NOMO-1 treated with dmso at 0.1 percent for 144 hours (cell line): ENCODE data around the gene CBFA2T3.
"Not testable (repeated sequence)": the region's sequence is repeated elsewhere in the genome, so short reads cannot be mapped to it uniquely, and the experiment has no call there.

Experiments used
- DNase-seq: peaks from one replicate; lab custom pipeline; 2025; ENCODE audit not compliant: unreplicated experiment; lab: John Stamatoyannopoulos, UW

Gene CBFA2T3

DNA sequence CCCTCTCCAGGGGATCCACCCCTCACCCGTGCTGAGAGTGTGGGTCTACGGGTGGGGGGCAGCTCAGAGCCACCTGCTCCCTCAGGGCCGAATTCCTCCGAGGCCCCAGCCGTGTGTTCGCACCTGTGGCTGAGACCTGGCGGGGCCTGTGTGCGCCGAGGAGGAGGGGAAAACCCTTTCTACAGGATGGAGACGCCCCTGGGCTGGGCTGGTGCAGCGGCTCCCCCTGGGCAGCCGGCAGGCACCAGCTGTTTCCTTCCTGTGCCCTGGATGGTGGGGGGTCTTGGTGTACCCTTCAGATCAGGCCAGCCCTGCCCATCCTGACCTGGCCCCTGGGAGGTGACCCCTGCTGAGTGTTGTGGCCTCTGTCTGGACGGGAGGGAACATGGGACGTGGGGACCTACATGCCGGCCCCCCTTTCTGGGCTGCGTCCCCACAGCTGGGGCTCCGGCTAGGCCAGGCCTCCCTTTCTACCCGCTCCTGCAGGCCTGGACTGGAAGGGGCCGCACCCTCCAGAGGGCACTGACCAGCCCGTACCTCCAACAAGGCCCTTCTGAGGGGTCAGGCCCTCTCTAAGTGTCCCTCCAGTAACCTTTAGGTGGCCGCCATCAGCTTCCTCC, 82.2 kb downstream of the CBFA2T3 start:
- DNase-seq, result no peak

DNA sequence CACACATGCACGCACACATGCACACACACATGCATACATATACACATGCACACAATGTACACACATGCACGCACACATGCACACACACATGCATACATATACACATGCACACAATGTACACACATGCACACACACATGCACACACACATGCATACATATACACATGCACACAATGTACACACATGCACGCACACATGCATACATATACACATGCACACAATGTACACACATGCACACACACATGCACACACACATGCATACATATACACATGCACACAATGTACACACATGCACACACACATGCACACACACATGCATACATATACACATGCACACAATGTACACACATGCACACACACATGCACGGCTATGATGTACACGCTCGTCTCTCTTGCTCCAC, 82.7 kb downstream of the CBFA2T3 start:
- DNase-seq, result not testable (repeated sequence)

DNA sequence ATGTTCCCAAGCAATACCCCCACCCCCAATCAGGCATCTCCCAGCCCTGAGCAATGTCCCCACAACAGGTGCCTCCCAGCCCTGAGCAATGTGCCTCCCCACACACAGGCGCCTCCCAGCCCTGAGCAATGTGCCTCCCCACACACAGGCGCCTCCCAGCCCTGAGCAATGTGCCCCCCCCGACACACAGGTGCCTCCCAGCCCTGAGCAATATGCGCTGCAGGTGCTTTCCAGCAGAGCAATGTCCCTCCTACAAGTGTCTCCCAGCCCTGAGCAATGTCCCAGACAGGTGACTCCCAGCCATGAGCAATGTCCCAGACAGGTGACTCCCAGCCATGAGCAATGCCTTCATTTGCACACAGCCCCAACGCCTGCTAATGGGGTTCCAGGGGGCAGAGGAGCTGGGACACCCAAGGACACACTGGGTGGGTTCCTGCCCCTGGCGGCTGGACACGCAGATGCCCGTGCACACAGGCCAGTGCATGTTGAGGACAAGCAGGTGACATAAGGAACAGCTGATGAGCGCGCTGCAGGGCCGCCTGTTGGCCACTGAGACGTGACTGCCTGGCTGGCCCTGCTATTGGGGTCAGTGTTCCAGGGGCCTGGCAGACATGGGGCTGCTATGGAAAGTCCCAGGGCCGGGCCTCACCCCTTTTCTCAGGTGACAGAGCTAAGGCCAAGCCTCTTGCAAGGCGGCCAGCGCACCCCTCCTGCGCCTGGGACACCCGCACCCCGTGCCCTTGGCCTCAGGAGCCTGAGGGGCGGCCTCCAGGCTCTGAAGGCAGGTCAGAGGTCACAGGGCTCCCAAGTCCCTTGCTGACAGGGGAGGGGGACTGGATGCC, 83.7 kb downstream of the CBFA2T3 start:
- DNase-seq, result no peak

DNA sequence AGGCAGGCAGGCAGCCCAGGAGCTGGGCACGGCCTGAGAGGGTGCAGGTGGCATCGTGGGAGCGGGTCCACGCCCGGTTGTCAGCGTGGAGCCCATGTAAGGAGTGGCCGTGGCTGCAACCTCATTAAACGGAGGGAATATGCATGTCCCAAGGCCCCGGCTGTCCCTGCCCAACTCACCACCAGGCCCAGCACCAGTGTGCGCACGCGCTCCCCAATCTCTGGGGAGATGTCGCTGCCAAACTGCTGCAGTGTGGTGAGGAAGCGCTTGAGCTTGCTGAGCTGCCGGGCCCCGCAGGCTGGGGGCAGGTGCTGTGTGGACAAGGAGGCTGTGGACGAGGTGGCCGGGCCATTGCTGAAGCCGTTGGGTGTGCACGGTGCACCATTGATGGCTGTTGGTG, 84.9 kb downstream of the CBFA2T3 start:
- no peak for DNase-seq

DNA sequence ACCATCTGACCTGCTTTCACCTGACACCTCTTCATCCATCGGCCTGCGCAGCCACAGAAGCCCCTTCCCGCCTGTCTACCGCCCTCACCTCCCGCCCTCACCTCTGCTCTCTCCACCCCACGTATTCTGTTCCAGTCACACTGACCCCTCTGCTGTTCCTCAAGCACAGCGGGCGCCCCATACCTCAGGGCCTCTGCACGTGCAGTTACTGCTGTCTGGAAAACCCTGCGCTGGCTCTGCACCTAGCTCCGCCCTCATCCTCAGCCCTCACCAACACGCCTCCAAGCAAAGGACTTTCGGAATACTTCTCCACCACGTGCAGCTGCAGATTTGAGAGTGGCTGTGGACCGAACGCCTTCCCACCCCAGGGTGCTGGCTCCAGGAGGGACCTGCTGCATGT, 85.9 kb downstream of the CBFA2T3 start:
- DNase-seq, result no peak

DNA sequence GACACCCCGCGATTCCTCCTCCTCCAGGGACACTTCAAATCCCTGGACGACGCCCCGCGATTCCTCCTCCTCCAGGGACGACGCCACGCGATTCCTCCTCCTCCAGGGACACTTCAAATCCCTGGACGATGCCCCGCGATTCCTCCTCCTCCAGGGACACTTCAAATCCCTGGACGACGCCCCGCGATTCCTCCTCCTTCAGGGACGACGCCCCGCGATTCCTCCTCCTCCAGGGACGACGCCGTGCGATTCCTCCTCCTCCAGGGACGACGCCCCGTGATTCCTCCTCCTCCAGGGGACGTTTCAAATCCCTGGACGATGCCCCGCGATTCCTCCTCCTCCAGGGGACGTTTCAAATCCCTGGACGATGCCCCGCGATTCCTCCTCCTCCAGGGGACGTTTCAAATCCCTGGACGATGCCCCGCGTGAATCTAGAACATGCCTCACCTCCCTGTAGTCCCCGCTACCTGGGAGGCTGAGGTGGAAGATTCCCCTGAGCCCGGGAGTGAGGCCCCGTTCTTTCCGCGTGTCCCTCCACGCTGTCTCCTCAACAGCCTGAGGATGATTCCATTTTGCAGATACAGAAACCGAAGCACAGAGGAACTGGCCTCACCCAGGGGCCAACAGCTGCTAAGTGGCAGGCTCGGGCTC, 87.2 kb downstream of the CBFA2T3 start:
- not testable (repeated sequence) for DNase-seq

DNA sequence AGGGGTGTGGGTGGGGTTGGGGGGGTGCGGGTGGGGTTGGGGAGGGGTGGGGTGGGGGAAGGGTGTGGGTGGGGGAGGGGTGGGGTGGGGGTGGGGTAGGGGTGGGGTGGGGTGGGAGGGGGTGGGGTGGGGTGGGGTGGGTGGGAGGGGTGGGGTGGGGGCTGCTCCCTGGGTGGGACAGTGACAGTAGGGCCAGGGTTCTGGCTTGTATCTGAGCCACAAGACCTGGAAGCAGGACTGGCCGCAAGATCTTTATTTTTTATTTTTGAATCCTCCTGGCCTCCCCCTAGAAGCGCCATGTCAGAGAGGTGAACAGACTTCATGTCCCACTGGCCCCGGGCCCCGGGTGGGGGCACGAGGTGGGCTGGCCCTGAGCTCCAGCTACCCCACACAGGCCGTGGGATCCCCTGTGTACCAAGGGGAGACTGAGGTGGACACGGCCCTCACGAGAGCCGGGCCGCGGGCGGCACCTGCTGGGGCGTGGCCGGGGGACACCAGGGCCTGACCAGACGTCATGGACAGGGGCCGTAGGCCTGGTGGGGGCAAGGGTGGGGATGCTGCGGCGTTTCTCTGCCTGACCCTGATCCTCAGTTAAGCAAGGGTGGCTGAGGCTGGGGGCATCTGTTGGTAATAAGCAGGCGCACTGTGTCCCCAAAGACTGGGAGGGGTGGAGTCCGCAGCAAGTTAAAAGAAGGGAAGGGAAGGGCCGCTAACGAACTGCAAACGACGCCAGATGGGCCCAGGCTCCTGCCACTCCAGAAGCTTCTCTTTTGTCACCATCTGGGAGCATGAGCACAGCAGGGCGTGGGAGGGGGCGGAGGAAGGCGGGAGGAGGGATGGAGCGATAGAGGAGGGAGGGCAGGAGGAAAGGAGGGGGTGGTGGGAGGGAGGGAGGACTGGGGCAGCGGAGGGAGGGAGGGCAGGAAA, 88.3 kb downstream of the CBFA2T3 start:
- no peak for DNase-seq

DNA sequence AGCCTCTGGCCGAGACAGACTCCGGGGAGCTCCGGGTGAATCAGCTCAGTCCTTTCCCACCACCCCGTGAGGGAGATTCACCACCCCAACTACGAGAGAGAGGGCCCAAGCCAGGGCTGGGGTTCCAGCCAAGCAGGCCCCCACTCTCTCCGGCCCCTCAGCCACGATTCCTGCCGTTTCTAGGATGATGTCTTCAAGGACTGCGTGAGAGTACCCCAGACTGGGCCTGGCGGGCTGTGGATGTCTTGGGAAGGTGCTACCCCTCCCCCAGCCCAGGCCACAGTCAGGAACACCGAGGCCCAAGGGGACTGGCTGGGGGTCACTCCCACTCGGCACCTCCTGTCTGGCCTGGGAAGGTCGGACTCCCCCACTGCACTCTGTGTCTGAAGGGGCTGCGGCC, 89.0 kb downstream of the CBFA2T3 start:
- no peak for DNase-seq

DNA sequence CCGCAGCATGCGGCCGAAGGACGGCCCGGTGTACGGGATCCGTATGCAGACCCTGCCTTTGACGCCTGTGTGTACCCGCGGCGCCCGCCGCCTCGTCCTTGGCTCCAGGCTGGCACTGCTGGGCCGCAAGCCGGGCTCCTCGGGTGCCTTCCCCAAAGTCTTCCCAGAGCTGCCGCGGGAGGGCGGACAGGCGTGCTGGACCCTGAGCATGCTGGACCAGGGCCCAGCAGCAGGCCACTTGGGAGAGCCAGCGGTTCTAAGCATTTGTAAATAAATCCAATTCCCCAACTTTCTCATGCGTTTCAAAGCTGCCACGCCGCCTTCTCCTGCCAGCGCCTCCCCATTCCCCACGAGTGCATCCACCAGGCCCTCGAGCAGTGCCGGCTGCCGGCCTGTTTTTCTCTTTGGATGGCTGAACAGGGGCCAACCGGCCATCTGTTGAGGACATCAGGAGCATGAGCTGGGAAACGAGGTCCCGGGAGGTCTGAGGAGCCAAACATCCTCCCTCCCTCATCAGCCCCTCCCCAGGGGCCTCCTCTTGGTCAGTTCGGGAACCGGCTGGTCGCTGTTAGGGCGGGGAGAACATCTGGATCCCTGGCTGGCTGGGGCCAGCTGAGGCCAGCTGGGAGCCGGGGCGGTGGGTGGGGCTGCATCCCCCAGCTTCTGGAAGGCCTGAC, 90.0 kb downstream of the CBFA2T3 start:
- DNase-seq, result no peak

DNA sequence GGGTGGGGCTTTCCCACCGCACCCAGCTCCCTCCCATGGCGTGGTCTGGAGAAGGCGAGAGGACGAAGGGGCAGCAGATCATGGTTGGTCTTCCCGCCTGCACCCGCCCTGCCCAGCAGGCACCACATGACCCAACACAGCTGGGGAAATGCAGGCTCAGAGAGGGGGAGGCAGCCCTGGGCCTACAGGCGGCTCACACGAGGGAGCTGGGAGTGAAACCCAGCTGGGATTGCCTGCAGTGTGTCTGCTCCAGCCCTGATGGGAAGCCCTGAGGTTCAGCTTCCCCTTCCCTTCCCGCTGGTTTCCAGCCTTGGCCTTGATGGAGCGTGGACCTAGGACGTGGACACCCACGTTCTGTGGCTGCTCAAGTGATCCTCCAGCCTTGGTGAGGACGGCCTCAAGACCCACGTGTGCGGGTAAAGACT, 90.6 kb downstream of the CBFA2T3 start:
- DNase-seq, result no peak

DNA sequence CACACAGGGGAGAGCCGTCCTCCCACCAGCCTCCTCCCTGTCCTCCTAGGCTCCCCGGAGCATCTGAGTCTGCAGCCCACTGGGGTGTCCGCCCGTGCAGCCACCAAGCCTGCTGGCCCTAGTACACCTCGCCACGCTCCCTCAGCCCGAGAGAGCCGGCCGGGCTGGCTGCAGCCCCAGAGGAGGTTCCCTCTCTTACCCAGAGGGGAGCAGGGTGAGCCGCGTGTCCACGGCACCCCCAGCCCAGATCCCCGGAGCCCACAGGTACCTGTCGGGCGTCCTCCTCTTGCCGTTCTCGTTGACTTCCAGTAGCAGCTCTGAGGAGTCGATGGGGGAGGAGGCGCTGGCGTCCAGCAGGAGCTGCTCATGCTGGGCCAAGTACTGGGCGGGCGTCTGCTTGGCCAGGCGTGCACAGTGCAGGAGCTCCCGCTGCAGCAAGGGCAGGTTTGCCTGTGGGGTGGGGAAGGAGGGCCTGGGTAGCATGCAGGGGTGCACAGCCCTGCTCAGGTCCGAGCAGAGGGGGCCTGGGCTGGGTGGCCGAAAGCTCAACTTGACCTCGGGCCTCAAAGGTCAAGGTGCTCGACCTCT, 91.2 kb downstream of the CBFA2T3 start:
- DNase-seq, result no peak

DNA sequence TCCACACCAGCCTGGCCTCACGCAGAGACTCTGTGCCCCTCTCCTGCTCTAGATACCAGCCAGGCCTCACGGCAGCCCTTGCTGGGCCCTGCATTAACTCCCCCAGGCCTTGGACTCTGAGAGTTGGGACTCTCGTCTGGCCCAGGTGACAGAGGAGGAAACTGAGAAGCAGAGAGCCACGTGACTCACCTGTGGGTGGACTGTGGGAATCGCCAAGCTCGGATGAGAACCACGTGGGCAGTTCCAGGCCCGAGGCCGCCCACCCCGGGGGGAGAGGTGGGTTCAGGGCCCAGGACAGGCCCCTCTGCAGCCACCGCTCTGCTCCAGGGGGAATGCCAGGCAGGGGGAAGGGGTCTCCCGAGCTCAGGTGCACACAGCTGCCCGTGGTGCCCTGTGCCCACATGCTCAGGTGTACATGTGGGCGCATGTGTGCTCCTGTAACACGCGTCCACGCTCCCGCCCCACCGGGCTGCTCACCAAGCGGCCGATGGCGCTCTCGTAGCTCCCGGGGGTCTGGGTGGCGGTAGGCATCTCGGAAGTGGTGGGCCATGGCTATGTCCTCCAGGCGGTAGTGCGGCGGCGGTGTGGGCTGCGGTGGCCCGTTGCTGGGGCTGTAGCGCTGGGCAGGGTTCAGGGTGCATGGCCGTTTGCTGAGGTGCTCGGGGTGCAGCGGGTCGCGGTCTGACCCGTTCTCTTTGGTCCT, 92.3 kb downstream of the CBFA2T3 start:
- DNase-seq, result no peak

DNA sequence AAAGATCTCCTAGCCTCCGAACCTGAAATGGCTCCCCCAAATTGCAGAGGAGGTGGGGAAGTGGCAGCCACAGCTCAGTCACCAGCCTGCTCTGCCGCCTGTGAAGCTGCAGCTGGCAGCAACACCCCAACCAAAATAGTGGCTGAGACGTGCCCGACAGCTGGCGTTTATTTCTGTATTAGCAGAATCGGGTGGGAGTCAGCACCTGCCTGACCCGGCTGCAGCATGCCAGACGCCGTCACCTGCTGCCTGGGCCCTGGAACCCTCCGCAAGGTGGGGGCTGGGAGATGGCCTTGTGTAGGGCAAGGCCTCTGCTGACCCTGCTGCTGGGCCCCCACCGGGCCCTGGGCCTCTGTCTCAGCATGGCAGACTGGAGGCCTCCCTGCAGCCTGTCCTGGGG, 93.1 kb downstream of the CBFA2T3 start:
- DNase-seq, result no peak

DNA sequence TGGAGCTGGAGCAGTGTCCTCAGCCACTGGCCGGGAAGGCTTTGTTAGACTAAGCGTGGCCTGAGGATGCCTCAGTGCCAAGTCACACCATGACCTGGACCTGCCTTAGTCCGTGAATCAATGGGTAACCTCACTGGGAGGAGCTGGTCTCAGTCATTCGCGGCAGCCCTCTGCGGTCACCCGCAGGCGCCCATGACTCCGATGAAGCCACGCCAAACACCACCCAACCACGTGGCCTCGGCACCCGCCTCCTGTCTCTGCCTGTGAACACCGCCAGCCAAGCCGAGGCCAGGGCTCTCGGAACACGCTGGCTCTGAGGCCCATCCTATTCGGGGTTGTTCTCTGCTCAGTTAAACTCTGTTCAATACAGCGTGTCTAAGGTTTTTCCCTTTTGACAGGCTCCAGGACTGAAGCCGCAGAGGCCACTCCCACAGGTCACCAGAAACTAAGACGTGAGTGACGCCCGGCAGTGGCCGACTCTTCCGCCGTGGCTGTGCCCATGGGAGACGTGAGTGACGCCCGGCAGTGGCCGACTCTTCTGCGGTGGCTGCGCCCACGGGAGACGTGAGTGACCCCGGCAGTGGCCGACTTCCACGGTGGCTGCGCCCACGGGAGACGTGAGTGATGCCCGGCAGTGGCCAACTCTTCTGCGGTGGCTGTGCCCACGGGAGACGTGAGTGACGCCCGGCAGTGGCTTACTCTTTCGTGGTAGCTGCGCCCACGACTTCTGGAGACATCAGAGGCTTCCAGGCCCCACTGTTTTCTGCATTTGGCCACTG, 93.7 kb downstream of the CBFA2T3 start:
- no peak for DNase-seq

DNA sequence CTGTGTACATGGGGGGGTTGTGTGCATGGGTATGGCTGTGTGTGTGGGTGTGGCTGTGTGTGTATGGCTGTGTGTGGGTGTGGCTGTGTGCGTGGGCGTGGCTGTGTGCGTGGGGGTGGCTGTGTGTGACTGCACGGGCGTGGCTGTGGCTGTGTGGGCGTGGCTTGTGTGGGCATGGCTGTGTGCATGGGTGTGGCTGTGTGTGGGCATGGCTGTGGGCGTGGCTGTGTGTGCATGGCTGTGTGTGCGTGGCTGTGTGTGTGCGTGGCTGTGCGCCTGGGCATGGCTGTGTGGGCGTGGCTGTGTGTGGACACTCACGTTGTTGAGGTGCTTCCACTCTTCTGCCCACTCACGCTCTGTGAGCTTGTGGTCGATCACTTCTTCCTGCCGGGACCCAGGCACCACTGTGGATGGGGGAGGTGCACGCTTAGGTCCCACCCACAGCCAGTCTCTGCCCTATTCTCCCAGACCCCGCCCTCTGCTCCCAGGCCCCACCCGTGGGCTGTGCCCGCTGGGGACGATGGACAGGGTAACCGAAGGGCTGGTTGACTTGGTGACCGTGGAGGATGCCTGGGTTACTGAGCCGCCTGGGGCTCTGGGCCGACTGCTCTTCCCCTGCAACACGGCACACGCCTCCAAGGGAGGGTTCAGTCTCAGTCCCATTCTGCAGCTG, 94.5 kb downstream of the CBFA2T3 start:
- no peak for DNase-seq

DNA sequence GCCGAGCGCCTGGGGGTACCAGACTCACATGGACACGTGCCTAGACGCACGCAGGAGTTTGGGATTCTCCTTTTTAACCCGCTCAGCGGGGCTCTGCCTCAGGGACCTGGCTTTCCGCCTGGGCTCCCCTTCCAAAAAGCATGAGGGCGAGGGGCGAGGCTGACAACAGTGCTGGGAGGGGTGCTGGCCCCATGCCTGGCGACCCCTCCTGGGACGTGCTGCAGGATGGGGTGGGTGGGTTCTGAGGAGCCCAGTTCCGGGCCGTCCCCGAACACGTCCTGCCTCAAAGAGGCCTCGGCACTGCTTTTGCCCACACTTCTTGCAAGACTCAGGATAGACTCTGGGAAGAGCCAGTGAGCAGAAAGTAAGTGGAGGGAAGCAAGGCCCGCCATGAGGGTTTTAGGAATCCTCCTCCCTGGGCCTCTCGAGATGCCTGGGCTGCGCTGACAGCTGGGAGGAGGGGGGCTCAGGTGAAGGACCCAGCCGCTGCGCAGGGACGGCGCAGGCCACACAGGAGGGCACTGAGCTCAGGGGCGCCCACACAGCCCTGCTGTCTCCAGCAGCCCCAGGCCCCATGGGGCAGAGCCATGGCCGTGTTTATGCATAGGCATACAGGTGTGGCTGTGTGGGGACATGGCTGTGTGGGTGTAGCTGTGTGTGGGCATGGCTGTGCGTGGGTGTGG, 95.2 kb downstream of the CBFA2T3 start:
- DNase-seq, result no peak

DNA sequence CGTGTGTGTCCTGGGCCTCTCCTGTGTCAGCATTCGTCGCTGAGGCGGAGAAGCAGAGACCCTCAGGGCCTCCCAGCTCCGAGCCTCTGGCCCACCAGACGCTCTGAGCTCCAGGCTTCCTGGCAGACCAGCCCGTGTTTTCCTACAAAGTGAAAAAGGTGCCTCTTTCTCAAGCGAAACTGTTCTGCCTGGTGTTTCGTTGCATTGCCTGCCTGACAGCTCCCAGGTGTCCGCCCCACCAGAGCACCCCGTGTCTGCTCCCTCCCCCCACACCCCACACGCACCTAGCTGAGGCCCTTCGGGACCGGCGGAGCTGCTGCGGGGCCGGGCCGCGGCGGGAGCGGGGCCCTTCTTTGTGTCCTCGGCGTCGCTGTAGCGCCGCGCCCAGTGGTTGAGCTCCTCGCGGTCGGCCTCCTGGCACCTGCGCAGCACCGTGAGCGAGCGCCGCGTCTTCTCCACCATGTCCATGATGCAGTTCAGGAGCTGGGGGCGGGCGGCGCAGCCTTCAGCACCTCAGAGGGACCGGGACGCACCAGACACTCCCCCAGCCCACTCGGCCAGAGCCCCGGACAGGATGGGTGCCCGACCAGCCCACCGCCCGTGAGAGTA, 95.9 kb downstream of the CBFA2T3 start:
- no peak for DNase-seq
